IMR-90 (cell line): ENCODE data around the gene SBF1. TPM values are rescaled to one million over a fixed set of nuclear protein-coding genes. Genes with fewer than 3 reads are reported as not detected.
A peak's percentile ranks its signal among the peaks of the same experiment; 100 is the strongest.

ENCODE experiments used
- ATAC-seq: fragments of 200-7000 bp; cut with Tn5 transposase; 2 replicates; pipeline ENCODE4 v1.9.1; 2020; ENCODE audit warnings: low read depth, mild to moderate bottlenecking, moderate library complexity
- BruUV-seq: library from RNA; stranded (reverse); fragments of 400-500 nt; replicated peaks from 2 replicates; lab custom pipeline; 2021; lab: Mats Ljungman, UMichigan
- CTCF ChIA-PET: fragments of 300-600 bp; formaldehyde crosslinking; extraction: SDS; loops from one replicate; lab custom pipeline; 2021; ENCODE audit warnings: antibody characterized with exemption; lab: Yijun Ruan, JAX
- POLR2A ChIA-PET: fragments of 300-600 bp; sonication (Branson Sonifier 250); formaldehyde crosslinking; loops from one replicate; lab custom pipeline; 2022; ENCODE audit warnings: antibody characterized with exemption; ENCODE audit not compliant: unreplicated experiment; lab: Charles Lee
- DNase-seq: peaks from one replicate; pipeline ENCODE4 v3.0.0; 2013
- H2AFZ ChIP-seq: replicated peaks from 2 replicates; pipeline ENCODE3; 2013; ENCODE audit warnings: low read length, mild to moderate bottlenecking; ENCODE audit not compliant: poor library complexity
- H2AK5ac ChIP-seq: 2 replicates; pipeline ENCODE4 v1.6.1; 2013; ENCODE audit warnings: low read depth, low read length, inconsistent platforms
- H2AK9ac ChIP-seq: replicated peaks from 2 replicates; pipeline ENCODE3; 2013; ENCODE audit warnings: mild to moderate bottlenecking, low read depth, low read length, moderate library complexity; ENCODE audit not compliant: poor library complexity
- H2BK120ac ChIP-seq: 2 replicates; pipeline ENCODE4 v1.6.1; 2013; ENCODE audit warnings: low read depth, low read length, inconsistent platforms
- H2BK15ac ChIP-seq: 3 replicates; pipeline ENCODE4 v1.6.1; 2013; ENCODE audit warnings: low read depth, low read length, inconsistent platforms
- H2BK20ac ChIP-seq: 2 replicates; pipeline ENCODE4 v1.6.1; 2013; ENCODE audit warnings: low read depth, mild to moderate bottlenecking, inconsistent platforms, low read length, moderate library complexity
- H2BK5ac ChIP-seq: 2 replicates; pipeline ENCODE4 v1.6.1; 2013; ENCODE audit warnings: mild to moderate bottlenecking, low read depth, low read length, inconsistent platforms; ENCODE audit not compliant: poor library complexity, severe bottlenecking
- H3K14ac ChIP-seq: replicated peaks from 2 replicates; pipeline ENCODE4 v1.6.1; 2013; ENCODE audit warnings: low read depth, low read length, inconsistent platforms
- H3K18ac ChIP-seq: 2 replicates; pipeline ENCODE4 v1.6.1; 2013; ENCODE audit warnings: low read depth, low read length, control low read depth
- H3K23ac ChIP-seq: 2 replicates; pipeline ENCODE4 v1.6.1; 2013; ENCODE audit warnings: low read depth, low read length, inconsistent platforms
- H3K27ac ChIP-seq: 2 replicates; pipeline ENCODE4 v1.5.1; 2013; ENCODE audit warnings: mild to moderate bottlenecking, control low read depth, low read length; ENCODE audit not compliant: insufficient read depth
- H3K27me3 ChIP-seq: 2 replicates; pipeline ENCODE4 v1.6.1; 2013; ENCODE audit warnings: low read length; ENCODE audit not compliant: control insufficient read depth, insufficient read depth
- H3K36me3 ChIP-seq: 2 replicates; pipeline ENCODE4 v1.6.1; 2013; ENCODE audit warnings: low read length, mixed read lengths; ENCODE audit not compliant: control insufficient read depth, insufficient read depth
- H3K4ac ChIP-seq: 2 replicates; pipeline ENCODE4 v1.6.1; 2013; ENCODE audit warnings: low read depth, low read length, inconsistent platforms
- H3K4me1 ChIP-seq: 2 replicates; pipeline ENCODE4 v1.6.1; 2013; ENCODE audit warnings: low read length, mixed read lengths; ENCODE audit not compliant: control insufficient read depth, insufficient read depth
- H3K4me2 ChIP-seq: 2 replicates; pipeline ENCODE4 v1.6.1; 2013; ENCODE audit warnings: low read depth, mild to moderate bottlenecking, control low read depth, low read length, moderate library complexity
- H3K4me3 ChIP-seq: 2 replicates; pipeline ENCODE4 v1.5.1; 2013; ENCODE audit warnings: low read depth, mild to moderate bottlenecking, control low read depth, low read length, moderate library complexity; ENCODE audit not compliant: insufficient read depth
- H3K56ac ChIP-seq: 2 replicates; pipeline ENCODE4 v1.6.1; 2013; ENCODE audit warnings: low read length, inconsistent platforms; ENCODE audit not compliant: insufficient read depth; ENCODE audit errors: extremely low read depth
- H3K79me1 ChIP-seq, 2 experiments: 2 replicates each; pipeline ENCODE4 v1.6.1; 2013; ENCODE audit warnings: low read length in 2 of 2, inconsistent platforms in 1 of 2, low read depth in 1 of 2
- H3K9ac ChIP-seq: 2 replicates; pipeline ENCODE4 v1.6.1; 2013; ENCODE audit warnings: low read depth, low read length, control low read depth
- H3K9me1 ChIP-seq: 2 replicates; pipeline ENCODE4 v1.6.1; 2013; ENCODE audit warnings: low read length, inconsistent platforms; ENCODE audit not compliant: insufficient read depth
- H3K9me3 ChIP-seq: 2 replicates; pipeline ENCODE4 v1.6.1; 2013; ENCODE audit warnings: low read length; ENCODE audit not compliant: control insufficient read depth, insufficient read depth
- H4K20me1 ChIP-seq: 2 replicates; pipeline ENCODE4 v1.6.1; 2013; ENCODE audit warnings: low read length, inconsistent platforms; ENCODE audit not compliant: insufficient read depth
- H4K5ac ChIP-seq: 2 replicates; pipeline ENCODE4 v1.6.1; 2013; ENCODE audit warnings: mild to moderate bottlenecking, low read depth, low read length, control low read depth
- H4K8ac ChIP-seq, 2 experiments: 2 replicates each; pipeline ENCODE4 v1.6.1; 2013; ENCODE audit warnings: low read depth in 2 of 2, low read length in 2 of 2, control low read depth in 1 of 2, inconsistent platforms in 1 of 2
- H4K91ac ChIP-seq: 2 replicates; pipeline ENCODE4 v1.6.1; 2013; ENCODE audit warnings: low read depth, low read length, inconsistent platforms; ENCODE audit not compliant: insufficient read depth
- BHLHE40 ChIP-seq: fragments of 150-350 bp; IDR thresholded peaks from 2 replicates; pipeline ENCODE4 v1.6.1; 2016; ENCODE audit warnings: mild to moderate bottlenecking, low read depth, low read length
- CEBPB ChIP-seq: IDR thresholded peaks from 2 replicates; pipeline ENCODE4 v1.6.1; 2012; ENCODE audit warnings: low read depth, low read length, improper control_type of control experiment
- CHD1 ChIP-seq: IDR thresholded peaks from 2 replicates; pipeline ENCODE4 v1.6.1; 2012; ENCODE audit warnings: low read depth, low read length, improper control_type of control experiment
- FOS ChIP-seq: fragments of 150-350 bp; IDR thresholded peaks from 2 replicates; pipeline ENCODE4 v1.6.1; 2016; ENCODE audit warnings: low read depth, low read length
- MAFK ChIP-seq: IDR thresholded peaks from 2 replicates; pipeline ENCODE4 v1.6.1; 2012; ENCODE audit warnings: low read depth, low read length, improper control_type of control experiment
- MXI1 ChIP-seq: IDR thresholded peaks from 2 replicates; pipeline ENCODE4 v1.6.1; 2012; ENCODE audit warnings: low read depth, mild to moderate bottlenecking, low read length, moderate library complexity, borderline replicate concordance
- NFE2L2 ChIP-seq: fragments of 150-350 bp; IDR thresholded peaks from 2 replicates; pipeline ENCODE4 v1.6.1; 2016; ENCODE audit warnings: low read depth, mild to moderate bottlenecking, low read length
- POLR2A ChIP-seq: IDR thresholded peaks from 2 replicates; pipeline ENCODE4 v1.6.1; 2012; ENCODE audit warnings: mild to moderate bottlenecking, low read depth, low read length
- RAD21 ChIP-seq: IDR thresholded peaks from 2 replicates; pipeline ENCODE4 v1.6.1; 2012; ENCODE audit warnings: low read length, improper control_type of control experiment
- RCOR1 ChIP-seq: IDR thresholded peaks from 2 replicates; pipeline ENCODE4 v1.6.1; 2012; ENCODE audit warnings: mild to moderate bottlenecking, low read length, improper control_type of control experiment; ENCODE audit not compliant: insufficient replicate concordance
- RFX5 ChIP-seq: IDR thresholded peaks from 2 replicates; pipeline ENCODE4 v1.8.0; 2012; ENCODE audit warnings: low read depth, mild to moderate bottlenecking, low read length, moderate library complexity
- SMC3 ChIP-seq: fragments of 150-350 bp; IDR thresholded peaks from 2 replicates; pipeline ENCODE4 v1.6.1; 2016; ENCODE audit warnings: low read depth, mild to moderate bottlenecking, antibody characterized with exemption, low read length, moderate library complexity
- USF2 ChIP-seq: fragments of 150-350 bp; IDR thresholded peaks from 2 replicates; pipeline ENCODE4 v1.6.1; 2017; ENCODE audit warnings: mild to moderate bottlenecking, antibody characterized with exemption, low read length, low read depth
- WGBS, 2 experiments: methylation state at CpG; one replicate each; pipeline versions ENCODE4 v1.1.5 to v1.1.7; 2013; ENCODE audit warnings: missing lambda C conversion rate in 2 of 2; ENCODE audit not compliant: insufficient read length in 1 of 2; ENCODE audit errors: extremely low coverage in 2 of 2; 5-methylcytosine and 5-hydroxymethylcytosine counted together
- dilution Hi-C: fragments of 300-500 bp; cut with HindIII; formaldehyde crosslinking; loops from one replicate; pipeline ENCODE4 v1.14.3; 2018; ENCODE audit warnings: low sequenced_read_pairs; ENCODE audit not compliant: unreplicated experiment
- in situ Hi-C: fragments of 300-500 bp; cut with MboI; formaldehyde crosslinking; loops from 3 replicates; pipeline ENCODE4 v1.14.3; 2019; ENCODE audit warnings: low sequenced_read_pairs, inconsistent platforms, mixed read lengths
- intact Hi-C: fragments of 100-400 bp; cut with micrococcal nuclease; formaldehyde crosslinking; loops from 2 replicates; pipeline ENCODE4 v1.10.0; 2022
- polyA plus RNA-seq, 3 experiments: library from polyadenylated mRNA; depleted of rRNA; stranded (reverse); fragments of >200 nt; gene quantifications; 2 replicates each; pipeline ENCODE4 v1.2.3, GENCODE V29; 2012; ENCODE audit warnings: low replicate concordance in 1 of 3
- total RNA-seq: library from RNA; depleted of rRNA; stranded (reverse); fragments of >200 nt; gene quantifications from 2 replicates; pipeline ENCODE4 v1.2.3, GENCODE V29; 2012
- TF ChIP-seq, protein P1 (sequence below): fragments of 150-350 bp; IDR thresholded peaks from 2 replicates; pipeline ENCODE4 v1.6.1; 2016; ENCODE audit warnings: low read depth, mild to moderate bottlenecking, low read length, moderate library complexity, borderline replicate concordance
- TF ChIP-seq, protein P2 (sequence below): conservative IDR thresholded peaks from 2 replicates; pipeline ENCODE4 v1.5.1; 2012; ENCODE audit warnings: mild to moderate bottlenecking, low read depth, low read length, improper control_type of control experiment

SBF1 gene
- total and polyA plus RNA-seq, 2 of the 4 experiments (the other 2 are of a cell fraction): 21.5 to 33.2 TPM

DNA sequence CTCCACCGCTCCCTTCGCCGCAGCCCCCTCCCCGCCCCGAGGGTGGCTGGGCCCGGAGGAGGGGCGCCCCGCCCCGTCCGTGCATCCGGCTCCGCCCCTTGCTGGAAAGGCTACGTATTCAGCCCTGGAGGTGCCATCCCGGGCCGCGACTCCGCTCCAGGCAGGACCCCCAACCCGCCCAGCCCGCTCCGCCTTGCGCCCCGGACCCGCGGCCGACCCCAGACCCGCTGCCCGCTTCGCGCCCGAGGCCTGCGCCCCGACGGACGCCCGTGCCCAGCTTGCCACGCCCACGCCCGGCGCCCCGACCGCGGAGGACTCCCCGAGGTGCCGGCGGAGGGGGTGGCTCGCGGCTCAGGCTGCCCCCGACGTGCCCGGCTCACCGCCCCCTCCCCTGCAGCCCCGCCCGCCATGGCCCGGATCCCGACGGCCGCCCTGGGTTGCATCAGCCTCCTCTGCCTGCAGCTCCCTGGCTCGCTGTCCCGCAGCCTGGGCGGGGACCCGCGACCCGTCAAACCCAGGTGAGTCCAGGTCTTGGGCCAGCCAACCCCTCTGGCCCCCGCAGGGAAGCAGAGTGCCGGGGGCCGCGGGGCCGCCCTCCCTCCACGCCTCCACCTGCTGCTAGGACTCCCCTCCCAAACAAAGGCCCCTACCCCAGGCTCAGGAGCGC is 6.7 kb upstream of the SBF1 start, which contains the start of gene ADM2:
ADM2 (plus strand) TSS at position 104 of the 667 bp plus-strand sequence; CDS start at position 409, 305 bp downstream.
- ChIA-PET CTCF (no interaction called here), POLR2A (no interaction called here)
- H3K9me3 ChIP-seq: no peaks in the 10 kb centered on the region
- peak within 1 kb of the TSS; percentile 78 for H3K23ac ChIP-seq
- in situ Hi-C loops: no loop called here
- peaks cover 21% of the 10 kb centered on the region for H3K27me3 ChIP-seq
- intact Hi-C loops: no loop called here
- peak within 1 kb of the TSS; percentile 99 for H2AK9ac ChIP-seq
- peak within 1 kb of the TSS; percentile 64 for H3K9ac ChIP-seq
- no peak within 1 kb of the TSS; the same call in 1 of the 2 replicates for H4K5ac ChIP-seq
- ATAC-seq: peak; percentile 77
- no peaks in the 10 kb centered on the region; the same call in 1 of the 2 replicates for H4K20me1 ChIP-seq
- H3K14ac ChIP-seq: peak within 1 kb of the TSS; percentile 85
- no peak within 1 kb of the TSS for H2BK20ac ChIP-seq
- peak within 1 kb of the TSS; percentile 17 for H3K27ac ChIP-seq
- no peaks in the 10 kb centered on the region; the same call in 1 of the 2 replicates for H3K9me1 ChIP-seq
- H2AFZ ChIP-seq: peak within 1 kb of the TSS; percentile 86
- peak within 1 kb of the TSS; percentile 17; the same call in 1 of the 2 replicates for H3K56ac ChIP-seq
- H3K4me2 ChIP-seq: peak within 1 kb of the TSS; percentile 53
- DNase-seq: no peak
- H3K18ac ChIP-seq: peak within 1 kb of the TSS; percentile 1; the same call in 1 of the 2 replicates
- peak within 1 kb of the TSS; percentile 94 for H4K91ac ChIP-seq
- H3K36me3 ChIP-seq: peaks cover 4% of the 10 kb centered on the region; the same call in 1 of the 2 replicates
- dilution Hi-C loops: no loop called here
- H2BK120ac ChIP-seq: peak within 1 kb of the TSS; percentile 72
- no peak within 1 kb of the TSS for H2BK5ac ChIP-seq
- H2AK5ac ChIP-seq: peak within 1 kb of the TSS; percentile 87
- no peak within 1 kb of the TSS; the same call in 2 of the 3 replicates for H2BK15ac ChIP-seq
- peak within 1 kb of the TSS; percentile 79 to 97; a peak in 3 of 4 replicates for H4K8ac ChIP-seq
- no peaks in the 10 kb centered on the region; the same call in 1 of the 2 replicates for H3K4me1 ChIP-seq
- no TSS peak for BruUV-seq
- 5% methylated on average over 23 of the region's 70 CpGs; no CpG with 5 or more reads in 1 of the 2 experiments for WGBS, 2 experiments
- peak within 1 kb of the TSS; percentile 91 for H3K4ac ChIP-seq
- H3K79me1 ChIP-seq: peaks cover 0 to 3% of the 10 kb centered on the region in 2 experiments; a peak in 1 of 4 replicates
- peak within 1 kb of the TSS; percentile 57 for H3K4me3 ChIP-seq
- TF ChIP-seq SMC3: no peak
- no peak for TF ChIP-seq RAD21
- TF ChIP-seq, protein P1, sequence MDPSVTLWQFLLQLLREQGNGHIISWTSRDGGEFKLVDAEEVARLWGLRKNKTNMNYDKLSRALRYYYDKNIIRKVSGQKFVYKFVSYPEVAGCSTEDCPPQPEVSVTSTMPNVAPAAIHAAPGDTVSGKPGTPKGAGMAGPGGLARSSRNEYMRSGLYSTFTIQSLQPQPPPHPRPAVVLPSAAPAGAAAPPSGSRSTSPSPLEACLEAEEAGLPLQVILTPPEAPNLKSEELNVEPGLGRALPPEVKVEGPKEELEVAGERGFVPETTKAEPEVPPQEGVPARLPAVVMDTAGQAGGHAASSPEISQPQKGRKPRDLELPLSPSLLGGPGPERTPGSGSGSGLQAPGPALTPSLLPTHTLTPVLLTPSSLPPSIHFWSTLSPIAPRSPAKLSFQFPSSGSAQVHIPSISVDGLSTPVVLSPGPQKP: no peak
- TF ChIP-seq POLR2A: no peak
- TF ChIP-seq RFX5: no peak
- no peak for TF ChIP-seq USF2
- no peak for TF ChIP-seq BHLHE40
- no peak for TF ChIP-seq NFE2L2
- peak; percentile 67 for TF ChIP-seq CEBPB
- no peak for TF ChIP-seq MAFK
- TF ChIP-seq, protein P2, sequence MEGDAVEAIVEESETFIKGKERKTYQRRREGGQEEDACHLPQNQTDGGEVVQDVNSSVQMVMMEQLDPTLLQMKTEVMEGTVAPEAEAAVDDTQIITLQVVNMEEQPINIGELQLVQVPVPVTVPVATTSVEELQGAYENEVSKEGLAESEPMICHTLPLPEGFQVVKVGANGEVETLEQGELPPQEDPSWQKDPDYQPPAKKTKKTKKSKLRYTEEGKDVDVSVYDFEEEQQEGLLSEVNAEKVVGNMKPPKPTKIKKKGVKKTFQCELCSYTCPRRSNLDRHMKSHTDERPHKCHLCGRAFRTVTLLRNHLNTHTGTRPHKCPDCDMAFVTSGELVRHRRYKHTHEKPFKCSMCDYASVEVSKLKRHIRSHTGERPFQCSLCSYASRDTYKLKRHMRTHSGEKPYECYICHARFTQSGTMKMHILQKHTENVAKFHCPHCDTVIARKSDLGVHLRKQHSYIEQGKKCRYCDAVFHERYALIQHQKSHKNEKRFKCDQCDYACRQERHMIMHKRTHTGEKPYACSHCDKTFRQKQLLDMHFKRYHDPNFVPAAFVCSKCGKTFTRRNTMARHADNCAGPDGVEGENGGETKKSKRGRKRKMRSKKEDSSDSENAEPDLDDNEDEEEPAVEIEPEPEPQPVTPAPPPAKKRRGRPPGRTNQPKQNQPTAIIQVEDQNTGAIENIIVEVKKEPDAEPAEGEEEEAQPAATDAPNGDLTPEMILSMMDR: no peak
- TF ChIP-seq CHD1: no peak
- no peak for TF ChIP-seq FOS
- TF ChIP-seq MXI1: no peak
- no peak for TF ChIP-seq RCOR1
